ENCODE measurements around the gene BZW2.

BZW2 gene

DNA sequence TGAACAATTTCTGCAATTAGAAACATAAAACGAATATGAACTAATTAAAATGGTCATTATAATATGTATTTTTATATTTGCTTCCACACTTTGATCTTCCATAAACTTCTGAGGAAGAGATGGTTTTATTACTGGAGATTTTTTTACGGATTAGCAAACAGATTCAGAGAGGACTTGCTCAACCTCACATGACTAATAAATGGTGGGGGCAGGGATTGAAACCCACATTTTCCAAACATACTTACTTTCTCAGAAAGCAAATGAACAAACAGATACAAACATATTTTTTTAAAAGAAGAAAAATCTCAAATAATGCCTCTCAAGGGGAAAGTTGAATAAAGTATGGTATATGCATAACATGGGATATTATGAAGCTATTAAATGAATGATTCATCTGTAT is 18.7 kb upstream of the BZW2 start:
- H3K4me3 ChIP-seq (ENCODE audit: low read depth, low read length): no peak overlapping the region
- TF ChIP-seq, protein P1, sequence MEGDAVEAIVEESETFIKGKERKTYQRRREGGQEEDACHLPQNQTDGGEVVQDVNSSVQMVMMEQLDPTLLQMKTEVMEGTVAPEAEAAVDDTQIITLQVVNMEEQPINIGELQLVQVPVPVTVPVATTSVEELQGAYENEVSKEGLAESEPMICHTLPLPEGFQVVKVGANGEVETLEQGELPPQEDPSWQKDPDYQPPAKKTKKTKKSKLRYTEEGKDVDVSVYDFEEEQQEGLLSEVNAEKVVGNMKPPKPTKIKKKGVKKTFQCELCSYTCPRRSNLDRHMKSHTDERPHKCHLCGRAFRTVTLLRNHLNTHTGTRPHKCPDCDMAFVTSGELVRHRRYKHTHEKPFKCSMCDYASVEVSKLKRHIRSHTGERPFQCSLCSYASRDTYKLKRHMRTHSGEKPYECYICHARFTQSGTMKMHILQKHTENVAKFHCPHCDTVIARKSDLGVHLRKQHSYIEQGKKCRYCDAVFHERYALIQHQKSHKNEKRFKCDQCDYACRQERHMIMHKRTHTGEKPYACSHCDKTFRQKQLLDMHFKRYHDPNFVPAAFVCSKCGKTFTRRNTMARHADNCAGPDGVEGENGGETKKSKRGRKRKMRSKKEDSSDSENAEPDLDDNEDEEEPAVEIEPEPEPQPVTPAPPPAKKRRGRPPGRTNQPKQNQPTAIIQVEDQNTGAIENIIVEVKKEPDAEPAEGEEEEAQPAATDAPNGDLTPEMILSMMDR (IDR thresholded peaks at IDR 0.05; ENCODE audit: borderline replicate concordance, insufficient read depth, low read depth, low read length): no peak

DNA sequence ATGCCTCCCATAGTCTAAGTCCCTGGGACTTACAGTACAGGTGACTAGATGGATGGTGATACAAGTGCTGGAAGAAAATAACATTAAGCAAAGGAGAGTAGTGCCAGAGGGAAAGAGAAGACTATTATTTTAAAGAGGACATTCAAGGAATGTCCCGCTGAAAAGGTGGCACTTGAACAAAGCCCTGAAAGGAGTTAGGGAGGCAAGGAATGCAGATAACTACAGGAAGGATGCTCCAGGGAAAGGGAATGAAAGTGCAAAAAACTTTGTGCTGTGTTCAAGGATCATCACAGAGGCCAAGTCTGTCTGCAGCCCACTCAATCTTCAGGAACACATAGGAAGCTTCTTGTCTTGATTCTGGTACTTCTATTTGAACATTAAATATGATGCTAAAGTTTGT is 15.3 kb upstream of the BZW2 start:
- TF ChIP-seq, protein P1 (IDR thresholded peaks at IDR 0.05; ENCODE audit: borderline replicate concordance, insufficient read depth, low read depth, low read length): no peak
- no peak overlapping the region for H3K4me3 ChIP-seq (ENCODE audit: low read depth, low read length)

DNA sequence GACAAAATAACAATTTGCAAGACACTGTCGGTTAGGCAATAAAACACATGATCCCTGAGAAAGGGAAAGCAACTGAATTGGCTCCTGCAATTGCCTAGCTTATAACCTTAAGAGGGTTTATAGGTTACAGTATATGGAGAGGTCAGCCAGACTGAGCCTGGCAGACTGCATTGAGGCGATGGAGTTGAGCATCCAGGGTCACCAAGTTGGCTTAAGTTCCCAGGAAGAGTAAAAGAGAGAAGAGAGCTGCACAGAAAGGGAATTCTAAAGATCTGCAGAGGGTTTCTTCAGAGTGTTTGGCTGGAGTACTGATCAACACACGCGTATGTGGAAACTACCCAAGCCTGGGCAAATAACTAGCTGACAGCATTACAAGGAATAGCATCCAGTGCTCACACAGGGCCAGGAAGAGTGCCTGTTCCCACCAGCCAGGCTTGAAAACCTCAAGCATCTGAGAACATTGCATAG is 11.7 kb upstream of the BZW2 start:
- H3K4me3 ChIP-seq (ENCODE audit: low read depth, low read length): no peak overlapping the region
- TF ChIP-seq, protein P1 (IDR thresholded peaks at IDR 0.05; ENCODE audit: borderline replicate concordance, insufficient read depth, low read depth, low read length): no peak

DNA sequence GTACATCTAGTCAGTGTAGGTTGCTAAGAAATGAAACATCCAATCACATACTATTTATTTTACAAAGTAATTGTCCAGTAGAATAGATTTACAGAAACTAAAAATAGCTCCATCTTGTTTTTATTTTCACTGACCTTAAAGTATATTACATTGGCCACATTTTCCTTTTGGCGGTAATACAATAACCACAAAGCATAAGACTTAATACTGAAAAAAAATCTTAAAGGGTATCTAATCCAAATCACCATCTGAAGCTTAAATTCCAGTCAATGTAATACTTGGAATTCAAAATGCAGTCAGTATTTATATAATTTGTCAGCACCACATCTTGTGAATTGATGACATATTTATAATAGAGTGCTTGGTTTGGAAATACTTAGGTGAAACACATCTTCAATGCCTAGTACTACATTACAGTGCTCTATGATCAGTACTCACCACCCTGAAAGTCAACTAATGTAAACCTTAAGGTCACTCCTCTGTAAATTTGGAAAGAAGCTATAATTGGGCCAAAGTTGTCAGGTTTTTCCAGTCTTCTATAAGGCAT is 9.4 kb upstream of the BZW2 start:
- H3K4me3 ChIP-seq (ENCODE audit: low read depth, low read length): no peak overlapping the region
- TF ChIP-seq, protein P1 (IDR thresholded peaks at IDR 0.05; ENCODE audit: borderline replicate concordance, insufficient read depth, low read depth, low read length): no peak

DNA sequence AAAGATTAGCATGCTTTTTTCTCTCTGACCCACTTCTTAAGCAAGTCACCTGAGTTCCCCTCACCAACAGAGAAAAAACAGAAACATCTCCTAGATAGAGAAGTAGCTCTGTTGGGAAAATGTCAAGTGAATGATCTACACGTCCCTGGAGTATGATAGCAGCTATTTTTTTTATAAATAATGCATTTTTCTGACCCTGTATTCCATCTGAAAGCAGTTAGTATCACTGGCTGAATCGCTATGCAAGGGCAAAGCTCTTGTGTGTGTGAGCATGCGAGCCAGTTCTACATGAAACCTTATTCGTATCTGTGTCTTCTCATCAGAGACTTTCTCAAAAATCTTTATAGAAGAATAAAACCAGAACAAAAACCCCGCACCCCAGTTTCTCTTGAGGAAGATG is 8.6 kb upstream of the BZW2 start:
- H3K4me3 ChIP-seq (ENCODE audit: low read depth, low read length): no peak overlapping the region
- TF ChIP-seq, protein P1 (IDR thresholded peaks at IDR 0.05; ENCODE audit: borderline replicate concordance, insufficient read depth, low read depth, low read length): no peak

DNA sequence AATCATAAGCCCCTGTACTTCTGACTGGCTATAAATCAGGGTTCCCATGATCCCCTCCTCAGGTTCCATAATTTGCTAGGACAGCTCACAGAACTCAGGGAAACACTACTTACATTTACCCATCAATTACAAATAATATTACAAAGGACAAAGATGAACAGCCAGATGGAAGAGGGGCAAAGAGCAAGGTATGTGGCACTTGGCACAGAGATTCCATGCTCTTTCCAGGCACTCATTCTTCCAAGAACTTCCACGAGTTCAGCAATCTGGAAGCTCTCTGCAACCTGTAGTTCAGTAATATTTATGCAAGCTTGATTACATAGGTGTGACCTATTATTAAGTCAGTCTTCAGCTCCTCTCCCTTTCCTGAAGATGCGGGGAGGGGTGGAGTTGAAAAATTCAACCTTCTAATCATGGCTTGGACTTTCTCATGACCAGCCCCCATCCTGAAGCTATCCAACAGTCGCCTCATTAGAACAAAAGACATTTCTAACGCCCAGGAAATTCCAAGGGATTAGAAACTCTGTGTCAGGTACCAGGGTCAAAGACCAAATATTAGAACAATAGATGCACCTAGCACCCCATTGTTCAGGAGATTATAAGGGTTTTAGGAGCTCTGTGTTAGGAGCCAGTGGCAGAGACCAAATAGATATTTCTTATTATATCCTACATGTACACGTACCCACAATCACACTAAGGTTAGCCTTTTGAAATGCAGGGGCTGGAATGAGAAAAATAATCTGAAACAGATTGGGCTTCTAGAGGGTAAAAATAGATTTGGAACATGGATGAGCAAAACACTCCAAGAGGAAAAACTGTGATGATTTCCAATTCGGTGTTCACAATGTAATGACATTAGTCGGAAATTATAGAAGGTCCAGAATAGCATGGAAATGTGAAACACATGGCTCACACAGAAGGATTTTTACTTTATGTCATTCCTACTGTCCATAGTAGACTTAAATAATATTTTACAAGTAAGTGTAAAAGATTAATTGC is 7.4 kb upstream of the BZW2 start:
- TF ChIP-seq, protein P1 (IDR thresholded peaks at IDR 0.05; ENCODE audit: borderline replicate concordance, insufficient read depth, low read depth, low read length): no peak
- H3K4me3 ChIP-seq (ENCODE audit: low read depth, low read length): no peak overlapping the region

All from GM12875 (cell line).